ENCODE measurements around the gene MFAP1.

DNA sequence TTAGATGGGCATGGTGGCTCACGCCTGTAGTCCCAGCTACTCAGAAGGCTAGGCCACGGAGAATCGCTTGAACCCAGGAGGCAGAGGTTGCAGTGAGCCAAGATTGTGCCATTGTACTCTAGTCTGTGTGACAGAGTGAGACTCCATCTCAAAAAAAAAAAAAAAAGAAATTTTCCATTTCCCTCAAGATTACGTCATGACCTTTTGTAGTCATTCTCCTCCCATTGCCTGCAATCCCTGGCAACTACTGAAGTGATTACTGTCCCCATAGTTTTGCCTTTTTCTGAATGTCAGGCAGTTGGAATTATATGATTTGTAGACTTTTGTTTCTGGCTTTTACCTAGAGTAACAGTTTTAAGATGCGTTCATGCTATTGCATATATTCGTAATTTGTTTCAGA lies 30.3 kb upstream of the MFAP1 start:
- TF ChIP-seq CTCF (IDR thresholded peaks at IDR 0.05) (no peak), POLR2AphosphoS5 (IDR thresholded peaks at IDR 0.05) (no peak)
